HG03439 (cell line): ENCODE results near the gene BTN3A1.

ENCODE experiments used
- ATAC-seq: cut with Tn5 transposase; IDR thresholded peaks from one replicate; pipeline ENCODE4 v1.9.1; 2021; ENCODE audit warnings: mild to moderate bottlenecking, moderate library complexity; ENCODE audit not compliant: unreplicated experiment

BTN3A1 gene

DNA sequence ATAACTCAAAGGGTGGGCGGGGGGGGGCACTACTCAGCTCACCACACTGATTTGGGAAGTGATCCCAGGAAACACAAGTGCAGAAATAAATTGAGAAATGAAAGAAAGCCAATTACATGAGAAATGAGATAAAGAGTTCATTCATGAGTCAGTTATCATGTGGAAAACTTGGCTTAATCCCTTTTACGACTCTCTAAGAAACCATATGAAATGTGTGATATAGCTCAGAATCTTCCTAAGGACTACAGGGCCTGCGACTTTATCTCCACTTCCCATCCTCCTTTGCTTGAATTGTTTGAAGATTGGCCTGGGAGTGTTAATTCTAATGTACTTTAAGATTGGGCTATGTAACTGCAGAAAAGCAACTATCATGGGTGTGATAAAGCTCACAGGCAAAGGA lies 22.8 kb upstream of the BTN3A1 start:
- no peak for ATAC-seq

DNA sequence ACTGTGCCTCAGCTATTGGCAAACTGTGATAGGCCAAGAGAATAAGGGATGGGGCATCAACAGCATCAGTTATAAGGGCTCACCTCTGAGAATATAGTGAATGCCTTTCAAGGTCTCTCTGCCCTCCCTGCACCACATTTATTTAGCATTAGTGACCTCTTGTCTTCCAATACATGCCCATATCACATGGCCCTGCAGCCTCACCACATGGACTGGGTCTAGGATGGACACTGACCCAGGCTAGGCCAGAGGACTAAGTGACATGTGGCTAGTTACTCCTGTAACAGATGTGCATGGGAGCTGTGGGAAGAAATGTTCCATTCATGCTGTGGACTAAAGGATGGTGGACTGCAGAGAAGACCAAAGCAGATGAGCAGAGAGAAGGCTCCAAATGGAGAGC lies 22.3 kb upstream of the BTN3A1 start:
- no peak for ATAC-seq

DNA sequence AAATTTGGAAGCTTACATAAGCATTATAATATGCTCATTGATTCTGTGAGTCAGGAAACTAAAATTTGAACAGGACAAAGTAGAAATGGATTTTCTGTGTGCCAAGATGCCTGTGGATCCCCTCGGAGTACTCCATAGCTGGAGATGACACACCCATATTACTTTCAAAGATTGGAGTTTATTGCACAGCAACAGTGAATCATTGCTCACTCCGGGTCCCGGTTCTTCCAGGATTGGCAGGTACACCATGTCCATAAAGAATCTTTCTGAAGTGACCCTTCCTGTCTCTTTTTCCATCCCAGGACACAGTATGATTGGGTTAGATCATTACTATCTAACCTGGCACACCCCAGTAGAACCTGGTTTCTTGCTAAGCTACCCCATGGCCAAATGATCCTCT lies 21.8 kb upstream of the BTN3A1 start:
- ATAC-seq: no peak

DNA sequence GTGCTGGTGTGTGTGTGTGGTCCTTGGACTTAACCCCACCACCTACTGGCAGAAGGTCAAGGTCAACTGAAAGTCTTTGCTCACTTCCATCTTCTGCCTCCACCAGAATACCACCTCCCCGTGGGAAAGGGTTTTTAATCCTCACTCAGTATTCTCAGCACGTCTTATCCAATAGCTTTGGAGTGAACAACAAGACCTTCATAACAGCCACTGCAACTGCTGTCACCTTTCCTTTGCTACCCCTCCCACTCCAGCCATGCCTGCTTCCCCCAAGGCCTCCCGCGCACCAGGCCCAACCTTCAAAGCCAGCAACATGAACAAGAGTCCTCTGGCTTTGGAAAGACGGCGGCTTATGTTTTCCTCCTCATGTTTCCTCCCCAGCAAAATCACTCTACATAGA lies 20.0 kb upstream of the BTN3A1 start:
- ATAC-seq: no peak

DNA sequence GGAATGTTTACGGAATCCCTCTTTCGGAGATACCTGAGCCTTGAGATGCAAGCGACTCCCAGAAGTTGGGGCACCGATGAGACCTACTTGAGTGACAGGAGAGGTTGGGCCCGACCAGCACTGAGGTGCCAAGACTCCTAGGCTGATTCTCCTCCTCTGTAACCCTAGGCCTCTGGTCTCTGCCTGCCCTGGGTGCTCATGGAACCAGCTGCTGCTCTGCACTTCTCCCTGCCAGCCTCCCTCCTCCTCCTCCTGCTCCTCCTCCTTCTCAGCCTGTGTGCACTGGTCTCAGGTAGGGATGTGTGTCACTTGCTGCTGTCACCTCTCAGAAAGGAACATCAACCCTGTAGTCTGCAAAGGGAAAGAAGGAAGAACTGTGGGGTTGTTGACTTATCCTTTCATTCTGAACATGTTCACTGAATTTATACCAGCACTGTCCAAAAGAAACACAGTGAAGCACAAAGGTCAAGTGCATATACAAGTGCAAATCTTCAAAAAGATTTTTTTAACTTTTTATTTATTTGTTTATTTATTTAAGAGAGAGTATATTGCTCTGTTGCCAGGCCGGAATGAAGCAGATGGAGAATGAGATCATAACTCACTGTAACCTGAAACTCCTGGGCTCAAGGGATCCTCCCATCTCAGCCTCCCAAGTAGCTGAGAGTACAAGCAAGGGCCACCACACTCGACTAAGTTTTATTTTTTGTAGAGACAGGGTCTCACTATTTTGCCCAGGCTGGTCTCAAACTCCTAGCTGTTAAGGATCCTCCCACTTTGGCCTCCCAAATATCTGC lies 18.3 kb upstream of the BTN3A1 start:
- ATAC-seq: no peak

DNA sequence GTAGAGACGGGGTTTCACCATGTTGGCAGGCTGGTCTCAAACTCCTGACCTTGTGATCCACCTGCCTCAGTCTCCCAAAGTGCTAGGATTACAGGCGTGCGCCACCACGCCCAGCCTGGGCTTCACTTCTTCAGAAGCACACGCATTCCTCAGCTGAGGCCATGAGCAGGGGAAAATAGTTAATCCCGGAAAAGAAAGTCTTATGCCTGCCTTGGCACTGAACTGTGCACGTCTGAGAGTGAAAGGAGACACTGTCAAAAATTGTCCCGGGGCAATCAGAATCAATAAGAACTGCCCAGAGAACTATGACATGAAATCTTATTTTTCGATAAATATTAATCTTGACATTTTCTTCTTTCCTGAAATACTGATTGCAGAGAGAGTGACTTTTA lies 16.3 kb upstream of the BTN3A1 start:
- ATAC-seq: no peak

DNA sequence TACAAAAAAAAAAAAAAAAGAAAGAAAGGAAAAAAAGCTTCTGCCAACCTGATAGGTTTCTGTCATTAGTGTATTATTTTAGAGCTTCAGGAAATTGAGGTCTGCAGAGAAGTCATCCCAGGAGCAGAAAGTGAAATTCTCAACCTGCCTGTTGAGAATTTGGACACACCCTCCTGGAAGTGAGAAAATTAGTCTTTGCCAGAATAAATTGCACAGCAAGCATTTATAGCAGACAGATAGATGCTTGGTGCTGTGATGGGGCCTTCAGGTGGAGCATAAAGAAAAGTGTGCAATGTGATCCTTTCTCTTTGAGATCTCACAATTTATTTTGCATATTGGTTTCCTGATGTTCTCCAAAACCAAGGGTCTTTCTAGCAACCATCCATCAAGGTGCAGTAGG lies 14.5 kb upstream of the BTN3A1 start:
- no peak for ATAC-seq

DNA sequence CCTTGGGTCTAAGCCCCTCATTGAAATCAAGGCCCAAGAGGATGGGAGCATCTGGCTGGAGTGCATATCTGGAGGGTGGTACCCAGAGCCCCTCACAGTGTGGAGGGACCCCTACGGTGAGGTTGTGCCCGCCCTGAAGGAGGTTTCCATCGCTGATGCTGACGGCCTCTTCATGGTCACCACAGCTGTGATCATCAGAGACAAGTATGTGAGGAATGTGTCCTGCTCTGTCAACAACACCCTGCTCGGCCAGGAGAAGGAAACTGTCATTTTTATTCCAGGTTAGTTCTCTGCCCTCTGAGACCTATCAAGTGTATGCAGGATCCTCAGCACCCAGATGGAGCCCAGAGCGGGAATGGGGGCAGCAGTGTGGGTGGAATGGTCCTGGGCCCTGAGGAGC lies 14.1 kb upstream of the BTN3A1 start:
- no peak for ATAC-seq

DNA sequence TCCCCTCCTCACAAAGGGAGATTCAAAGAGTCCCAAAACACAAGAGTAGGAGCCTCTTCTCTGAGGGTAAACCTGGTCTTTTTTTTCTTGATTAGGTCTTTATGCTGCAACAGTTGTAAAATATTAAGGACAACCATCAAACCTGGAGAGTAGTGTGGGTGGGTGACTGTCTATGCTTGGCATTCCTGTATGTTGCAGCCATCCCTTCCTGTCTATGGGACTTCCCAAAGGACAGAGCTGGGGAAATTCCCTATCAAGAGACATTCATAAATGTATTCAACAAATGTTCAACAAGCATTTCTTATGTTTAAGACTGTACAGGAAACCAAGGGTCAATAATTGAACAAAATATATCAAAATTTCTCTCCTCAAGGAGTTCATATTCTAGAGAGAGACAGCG lies 13.6 kb upstream of the BTN3A1 start:
- ATAC-seq: no peak

DNA sequence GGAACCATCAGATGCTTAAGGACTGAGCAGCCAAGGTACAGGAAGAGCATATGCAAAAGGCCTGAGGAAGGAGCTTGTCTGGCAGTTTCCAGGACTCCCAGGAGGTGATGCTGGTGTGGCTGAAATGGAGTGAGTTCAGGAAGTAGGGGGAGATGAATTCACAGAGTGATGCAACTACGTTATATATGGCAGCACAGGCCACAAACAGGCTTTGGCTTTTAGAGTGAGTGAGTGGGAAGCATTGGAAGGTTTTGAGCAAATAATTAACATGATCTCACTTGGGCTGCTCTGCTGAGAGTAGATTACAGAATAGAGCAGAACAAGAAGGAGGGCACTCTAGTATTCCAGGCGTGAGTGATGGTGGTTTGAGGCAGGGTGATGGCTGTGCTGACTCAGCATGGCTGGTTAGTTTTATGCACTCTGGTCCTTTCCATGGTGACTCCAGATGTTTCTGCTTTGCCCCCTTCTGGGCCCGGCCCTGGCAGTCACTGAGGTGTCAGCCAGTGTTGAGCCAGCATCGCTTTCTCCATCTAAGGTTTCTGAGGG lies 12.7 kb upstream of the BTN3A1 start:
- ATAC-seq: no peak

DNA sequence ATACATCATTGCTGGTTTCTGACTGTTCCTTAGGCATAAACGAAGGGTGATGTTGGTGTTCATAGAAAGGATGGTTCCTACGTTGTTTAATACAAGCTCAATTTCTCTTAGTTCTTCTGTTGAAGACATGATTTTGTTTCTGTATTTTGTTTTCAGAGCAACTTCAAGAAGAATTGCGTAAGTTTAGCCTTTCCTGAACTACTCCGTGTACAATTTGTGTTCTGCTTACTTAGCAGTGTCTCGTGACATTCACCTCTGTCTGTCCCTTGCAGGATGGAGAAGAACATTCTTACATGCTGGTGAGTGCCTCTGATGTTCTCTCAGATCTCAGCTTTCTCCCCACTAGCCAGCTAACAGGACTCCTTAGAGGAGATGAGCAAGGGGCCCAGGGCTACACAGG lies 11.5 kb upstream of the BTN3A1 start:
- no peak for ATAC-seq

DNA sequence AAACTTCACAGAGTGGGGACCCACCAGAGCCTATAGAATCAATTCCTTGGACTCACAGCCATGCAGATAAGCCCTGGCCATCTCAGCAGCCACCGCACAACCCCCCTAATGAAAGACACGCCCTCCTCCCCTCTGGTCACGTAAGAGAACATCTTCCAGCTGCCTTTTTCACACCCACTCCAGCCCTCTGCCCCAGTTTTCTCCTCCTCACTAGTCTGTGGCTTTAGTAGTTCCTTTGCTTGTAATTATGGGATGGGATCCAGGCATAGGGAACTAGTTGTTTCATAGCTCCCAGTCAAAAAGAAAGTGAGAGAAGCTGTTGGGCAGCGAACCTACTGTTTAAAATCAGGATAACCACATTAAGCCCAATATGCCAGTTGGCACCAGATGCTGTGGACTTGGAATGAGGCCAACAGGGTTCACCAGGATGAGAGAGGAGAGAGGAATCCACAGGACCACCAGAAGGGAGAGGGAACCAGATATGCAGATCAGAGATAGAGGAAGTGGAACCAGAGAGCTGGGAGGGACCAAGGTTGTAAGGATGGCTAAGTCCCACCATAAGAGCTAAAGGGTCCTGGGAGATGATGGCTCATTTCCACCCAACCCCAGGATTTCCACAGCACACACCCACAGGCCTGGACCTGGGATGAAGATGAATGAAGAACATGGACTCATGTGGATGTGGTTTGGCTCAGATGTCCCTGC lies 9.0 kb upstream of the BTN3A1 start:
- ATAC-seq: no peak

DNA sequence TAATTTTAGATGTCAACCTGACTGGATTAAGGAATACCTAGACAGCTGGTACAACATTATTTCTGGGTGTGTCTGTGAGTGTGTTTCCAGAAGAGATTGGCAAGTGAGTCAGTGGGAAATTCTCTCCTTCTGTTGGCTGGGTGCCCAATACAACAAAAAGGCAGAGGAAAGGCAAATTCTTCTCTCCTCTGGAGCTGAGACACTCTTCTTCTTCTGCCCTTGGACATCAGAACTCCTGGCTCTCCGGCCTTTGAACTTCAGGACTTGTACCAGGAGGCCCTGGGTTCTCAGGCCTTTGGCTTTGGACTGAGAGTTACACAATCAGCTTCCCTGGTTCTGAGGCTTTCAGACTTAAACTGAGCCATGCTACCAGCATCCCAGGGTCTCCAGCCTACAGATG lies 7.8 kb upstream of the BTN3A1 start:
- no peak for ATAC-seq

DNA sequence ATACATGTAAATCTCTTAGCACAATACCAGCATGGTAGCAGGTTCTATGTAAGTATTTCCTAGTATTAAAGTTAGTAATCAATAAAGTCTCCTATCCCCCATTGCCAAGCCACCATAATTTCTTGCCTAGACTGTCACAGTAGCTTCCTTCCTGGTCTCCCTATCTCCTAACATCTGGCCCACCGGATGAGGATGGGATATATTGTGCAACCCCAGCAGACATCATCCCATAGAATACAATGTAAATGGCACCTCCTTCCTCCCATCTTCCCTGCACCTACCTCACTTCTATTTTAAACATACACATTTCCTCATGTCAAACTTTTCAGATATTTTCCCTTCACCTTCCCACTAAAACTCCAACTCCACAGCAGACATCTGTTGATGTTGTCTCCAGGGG lies 3.5 kb upstream of the BTN3A1 start:
- ATAC-seq: no peak

DNA sequence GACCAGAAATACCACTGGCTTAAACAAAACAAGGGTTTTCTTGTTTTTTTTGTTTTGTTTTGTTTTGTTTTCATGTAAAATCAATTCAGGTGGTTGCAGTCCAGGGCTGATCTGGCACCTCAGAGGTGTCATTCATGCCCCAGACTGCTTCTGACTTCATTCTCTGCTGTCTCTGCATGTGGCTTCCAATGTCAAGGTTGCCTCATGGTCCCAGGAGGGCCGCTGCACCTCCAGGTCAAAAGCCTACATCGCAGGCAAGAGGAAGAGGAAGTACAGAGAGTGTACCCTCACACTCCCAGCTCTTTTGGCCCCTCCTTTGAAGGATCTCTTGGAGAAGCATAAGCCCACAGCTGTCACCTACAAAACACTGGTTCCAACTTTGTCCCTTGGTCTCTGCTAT lies 1.4 kb upstream of the BTN3A1 start:
- no peak for ATAC-seq

DNA sequence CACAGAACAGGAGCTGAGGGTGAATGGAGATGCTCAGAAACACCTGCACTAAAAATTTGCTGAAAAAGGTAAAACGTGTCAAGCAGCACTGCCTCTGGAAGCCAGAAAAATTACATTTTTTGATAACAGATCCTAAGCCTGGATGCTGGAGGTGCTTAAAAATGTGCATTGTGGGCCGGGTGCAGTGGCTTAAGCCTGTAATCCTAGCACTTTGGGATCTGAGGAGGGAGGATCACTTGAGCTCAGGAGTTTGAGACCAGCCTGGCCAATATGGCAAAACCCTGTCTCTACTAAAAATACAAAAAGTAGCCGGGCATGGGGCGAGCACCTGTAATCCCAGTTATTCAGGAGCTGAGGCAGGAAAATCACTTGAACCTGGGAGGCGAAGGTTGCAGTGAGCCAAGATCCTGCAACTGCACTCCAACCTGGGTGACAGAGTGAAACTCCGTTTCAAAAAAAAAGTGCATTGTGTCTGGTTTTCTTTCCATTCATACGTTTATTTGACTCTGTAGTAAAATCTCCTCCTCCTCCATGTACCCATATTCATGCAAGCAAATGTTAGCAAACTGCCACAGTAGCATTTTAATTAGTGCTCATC lies 587 bp upstream of the BTN3A1 start:
- ATAC-seq: no peak

DNA sequence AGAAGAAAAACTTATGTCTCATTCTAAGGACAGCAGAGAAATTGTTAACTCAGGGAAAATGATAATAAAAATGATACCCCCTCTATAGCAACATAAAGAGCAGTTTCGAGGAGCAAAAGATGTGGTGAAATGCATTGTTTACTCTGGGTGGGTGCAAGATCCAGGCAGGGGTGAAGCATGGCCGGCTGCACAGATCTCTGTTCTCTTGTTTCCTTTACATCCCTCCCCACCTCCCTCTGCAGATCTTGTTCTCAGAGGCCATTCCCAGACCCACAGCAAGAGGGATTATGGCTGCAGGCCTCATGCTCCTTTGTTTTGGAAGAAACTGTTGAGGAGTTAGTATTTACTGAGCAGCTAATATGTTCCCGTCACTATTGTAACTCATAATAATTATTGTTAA lies 1.8 kb downstream of the BTN3A1 start:
- no peak for ATAC-seq

DNA sequence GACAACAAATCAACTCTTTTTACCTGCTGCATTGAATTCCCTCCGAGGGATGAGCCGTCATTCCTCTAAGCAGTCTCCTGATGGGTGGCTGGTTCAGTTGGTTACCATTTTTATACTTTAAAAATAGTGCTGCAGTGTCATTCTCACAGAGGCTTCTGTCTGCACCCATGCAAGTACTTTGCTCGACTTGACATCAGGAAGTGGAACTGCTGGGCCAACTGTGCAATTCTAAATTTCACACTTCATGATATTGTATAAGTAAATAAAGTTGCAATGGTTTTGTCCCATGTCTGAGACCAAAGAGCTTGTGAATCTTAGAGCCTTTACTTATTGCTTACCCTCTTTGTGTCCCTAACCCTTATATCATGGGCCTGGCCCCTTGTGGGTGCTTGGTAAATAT lies 2.5 kb downstream of the BTN3A1 start:
- no peak for ATAC-seq

DNA sequence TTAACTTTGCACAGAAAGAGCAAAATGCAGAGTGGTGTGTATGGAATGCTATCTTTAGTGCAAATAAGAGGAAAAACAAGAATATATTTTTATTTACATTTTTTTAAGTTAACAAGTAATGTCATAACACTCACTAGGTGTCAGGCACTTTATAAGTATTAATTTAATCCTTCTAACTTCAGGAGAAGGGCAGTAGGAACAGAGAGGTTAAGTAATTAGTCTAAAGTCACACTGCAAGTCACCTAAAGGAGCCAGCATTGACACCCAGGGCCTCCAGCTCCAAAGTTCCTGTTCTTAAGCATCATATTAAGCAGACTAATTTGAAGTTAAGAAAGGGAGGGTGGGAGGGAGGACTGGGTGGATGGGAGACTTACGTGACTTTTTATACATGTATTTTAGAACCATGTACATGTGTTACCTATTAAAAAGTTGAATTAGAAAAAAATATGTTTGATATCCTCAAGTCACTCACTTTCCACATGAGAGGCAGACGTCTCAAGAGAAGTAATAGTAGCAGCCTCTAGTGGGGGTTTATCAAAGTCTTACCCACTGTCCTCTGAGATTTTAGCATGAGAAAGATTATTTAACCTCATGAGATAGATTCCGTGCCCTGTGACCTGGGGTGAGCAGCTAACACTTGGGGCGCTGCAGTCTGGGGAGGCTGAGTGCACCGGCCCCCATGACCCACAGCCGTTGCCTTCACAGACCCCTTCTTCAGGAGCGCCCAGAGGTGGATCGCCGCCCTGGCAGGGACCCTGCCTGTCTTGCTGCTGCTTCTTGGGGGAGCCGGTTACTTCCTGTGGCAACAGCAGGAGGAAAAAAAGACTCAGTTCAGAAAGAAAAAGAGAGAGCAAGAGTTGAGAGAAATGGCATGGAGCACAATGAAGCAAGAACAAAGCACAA lies 7.0 kb downstream of the BTN3A1 start:
- no peak for ATAC-seq

DNA sequence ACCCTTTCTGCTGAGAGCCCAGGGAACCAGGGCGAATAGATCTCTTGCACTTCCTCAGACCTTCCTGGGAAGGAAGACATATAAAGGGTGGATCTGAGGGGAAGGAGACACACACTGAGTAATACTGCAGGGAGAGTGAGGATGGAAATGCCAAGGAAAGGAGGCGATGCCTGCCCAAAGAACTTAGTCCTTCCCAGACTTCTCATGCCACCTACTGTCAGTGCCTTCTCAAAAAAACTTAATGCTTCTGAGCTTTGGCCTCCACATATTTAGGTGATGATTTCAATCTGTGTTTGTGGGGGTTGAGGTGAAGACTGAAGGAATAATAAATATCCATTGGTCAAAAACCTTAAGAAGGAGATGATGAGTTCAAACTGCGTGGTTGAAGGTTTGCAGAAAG lies 9.7 kb downstream of the BTN3A1 start:
- no peak for ATAC-seq

DNA sequence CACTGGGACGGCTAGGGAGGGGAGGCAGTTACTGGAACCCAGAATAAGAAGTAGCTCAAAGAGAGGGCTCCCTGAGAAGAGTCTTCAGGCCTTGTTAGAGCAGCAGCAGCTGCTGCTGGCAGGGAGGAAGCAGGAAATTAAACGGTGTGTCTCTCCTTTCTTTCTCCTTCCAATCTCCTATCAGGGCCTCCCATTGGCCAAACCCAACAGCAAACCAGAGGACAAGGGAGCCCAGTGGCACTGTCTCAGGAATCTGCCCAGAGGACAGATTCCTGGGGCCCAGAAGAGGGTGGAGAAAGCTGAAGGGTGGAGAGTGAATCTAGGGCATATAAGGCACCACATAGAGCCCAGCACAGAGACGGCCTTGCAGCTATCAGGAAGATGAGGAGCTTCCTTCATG lies 10.2 kb downstream of the BTN3A1 start:
- no peak for ATAC-seq
